Activated T-helper 2 cell treated with anti-CD3 and anti-CD28 coated beads, Interferon-gamma antibody, Interleukin-2, Interleukin-4, amounts not matched to agents 10 μg/mL and 5 μg/mL and 100 μg/mL, durations not matched to agents 14 hours and 24 hours and 36 hours (primary cell): ENCODE data around the gene PDE1A. TPM values are rescaled to one million over a fixed set of nuclear protein-coding genes. Genes with fewer than 3 reads are reported as not detected.
"Not testable (repeated sequence)": the region's sequence is repeated elsewhere in the genome, so short reads cannot be mapped to it uniquely, and the experiment has no call there.

ENCODE experiments used
- DNase-seq: peaks from one replicate; pipeline ENCODE4 v3.0.0; 2021; ENCODE audit warnings: low spot score
- H3K27ac Mint-ChIP-seq: one replicate; pipeline ENCODE4 v1.8.0; 2021; ENCODE audit warnings: mixed read lengths
- H3K27me3 Mint-ChIP-seq: one replicate; pipeline ENCODE4 v1.8.0; 2021; ENCODE audit warnings: low read depth, mixed read lengths
- H3K36me3 Mint-ChIP-seq: one replicate; pipeline ENCODE4 v1.8.0; 2021; ENCODE audit warnings: low read depth, mixed read lengths
- H3K4me1 Mint-ChIP-seq: one replicate; pipeline ENCODE4 v1.8.0; 2021; ENCODE audit warnings: low read depth, mixed read lengths
- H3K4me3 Mint-ChIP-seq: one replicate; pipeline ENCODE4 v1.8.0; 2021; ENCODE audit warnings: low read depth, mild to moderate bottlenecking, moderate library complexity, mixed read lengths
- H3K9me3 Mint-ChIP-seq: one replicate; pipeline ENCODE4 v1.8.0; 2021; ENCODE audit warnings: mixed read lengths
- intact Hi-C: fragments of 100-400 bp; cut with micrococcal nuclease; formaldehyde crosslinking; loops from one replicate; pipeline ENCODE4 v1.15.1; 2023
- total RNA-seq: library from RNA; stranded (reverse); gene quantifications from 2 replicates; pipeline ENCODE4 v1.2.3, GENCODE V29; 2022

PDE1A gene
- total RNA-seq, 1 donor from 2014 or later = not detected

- Mint-ChIP-seq H3K27me3 (no peaks in the 10 kb centered on the region), H3K36me3 (no peaks in the 10 kb centered on the region), H3K4me3 (no peak overlapping the region), H3K9me3 (no peaks in the 10 kb centered on the region), H3K27ac (no peak overlapping the region), H3K4me1 (no peaks in the 10 kb centered on the region)
- intact Hi-C loops = no loop called here
- DNase-seq = no peak
These were observed 33.5 kb downstream of the PDE1A start for GRCh38 chr2:182393270-182393760.

- Mint-ChIP-seq H3K36me3 (no peaks in the 10 kb centered on the region), H3K9me3 (no peaks in the 10 kb centered on the region), H3K4me3 (no peak overlapping the region), H3K27ac (no peak overlapping the region), H3K27me3 (no peaks in the 10 kb centered on the region), H3K4me1 (no peaks in the 10 kb centered on the region)
- intact Hi-C loops = no loop called here
- DNase-seq = no peak
These were observed 35.4 kb downstream of the PDE1A start for GRCh38 chr2:182391443-182391842.

GRCh38 chr2:182386267-182386880, 40.5 kb downstream of the PDE1A start:
- DNase-seq, H3K36me3 Mint-ChIP-seq, intact Hi-C loops, H3K27ac Mint-ChIP-seq, H3K27me3 Mint-ChIP-seq, H3K4me3 Mint-ChIP-seq, H3K4me1 Mint-ChIP-seq: not testable (repeated sequence)
- H3K9me3 Mint-ChIP-seq = peaks cover 15% of the 10 kb centered on the region

DNA sequence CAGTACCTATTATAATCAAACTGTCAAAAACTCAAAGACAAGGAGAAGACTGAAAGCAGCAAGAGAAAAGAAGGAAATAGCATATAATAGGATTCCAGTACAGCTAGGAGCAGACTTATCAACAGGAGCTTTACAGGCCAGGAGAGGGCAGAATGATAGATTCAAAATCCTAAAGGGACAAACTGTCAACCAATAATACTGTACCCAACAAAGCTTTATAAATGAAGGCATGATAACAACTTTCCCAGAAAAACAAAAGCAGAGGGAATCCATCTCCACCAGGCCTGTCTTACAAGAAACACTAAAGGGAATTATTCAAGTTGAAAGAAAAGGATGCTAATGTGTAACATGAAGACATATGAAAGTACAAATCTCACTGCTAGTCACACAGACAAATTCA, 42.0 kb downstream of the PDE1A start:
- Mint-ChIP-seq H3K4me3 (no peak overlapping the region), H3K36me3 (no peaks in the 10 kb centered on the region), H3K4me1 (no peaks in the 10 kb centered on the region), H3K27ac (no peak overlapping the region), H3K27me3 (no peaks in the 10 kb centered on the region), H3K9me3 (peaks cover 15% of the 10 kb centered on the region)
- intact Hi-C loops = no loop called here
- no peak for DNase-seq

- H3K27me3 Mint-ChIP-seq = no peaks in the 10 kb centered on the region
- H3K4me3 Mint-ChIP-seq = no peak overlapping the region
- H3K36me3 Mint-ChIP-seq = no peaks in the 10 kb centered on the region
- peaks cover 19% of the 10 kb centered on the region for H3K9me3 Mint-ChIP-seq
- intact Hi-C loops = no loop called here
- no peaks in the 10 kb centered on the region for H3K4me1 Mint-ChIP-seq
- DNase-seq = no peak
- H3K27ac Mint-ChIP-seq = no peak overlapping the region
These were observed 45.6 kb downstream of the PDE1A start for GRCh38 chr2:182381225-182381624.

DNA sequence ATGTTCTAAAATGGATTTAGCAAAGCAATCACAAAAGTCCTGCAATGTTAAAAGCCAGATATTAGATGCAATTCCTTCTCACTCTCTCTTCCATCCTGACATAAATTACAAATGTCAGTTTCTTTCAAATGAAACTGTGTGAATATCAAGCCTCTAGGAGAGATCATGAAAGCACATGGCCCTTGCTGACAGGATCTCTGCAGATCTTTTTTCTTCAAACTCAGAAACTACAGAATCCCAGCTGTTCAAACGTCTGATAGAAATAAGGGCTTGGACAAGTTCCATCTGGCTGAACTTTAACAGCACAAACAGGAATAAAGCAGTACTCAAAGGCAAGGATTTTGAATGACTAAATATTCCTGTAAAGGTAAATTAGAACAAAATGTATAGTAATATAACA, 47.6 kb downstream of the PDE1A start:
- DNase-seq = no peak
- H3K36me3 Mint-ChIP-seq = no peaks in the 10 kb centered on the region
- H3K4me3 Mint-ChIP-seq = no peak overlapping the region
- H3K27me3 Mint-ChIP-seq = no peaks in the 10 kb centered on the region
- H3K27ac Mint-ChIP-seq = no peak overlapping the region
- intact Hi-C loops = no loop called here
- peaks cover 10% of the 10 kb centered on the region for H3K9me3 Mint-ChIP-seq
- no peaks in the 10 kb centered on the region for H3K4me1 Mint-ChIP-seq

DNA sequence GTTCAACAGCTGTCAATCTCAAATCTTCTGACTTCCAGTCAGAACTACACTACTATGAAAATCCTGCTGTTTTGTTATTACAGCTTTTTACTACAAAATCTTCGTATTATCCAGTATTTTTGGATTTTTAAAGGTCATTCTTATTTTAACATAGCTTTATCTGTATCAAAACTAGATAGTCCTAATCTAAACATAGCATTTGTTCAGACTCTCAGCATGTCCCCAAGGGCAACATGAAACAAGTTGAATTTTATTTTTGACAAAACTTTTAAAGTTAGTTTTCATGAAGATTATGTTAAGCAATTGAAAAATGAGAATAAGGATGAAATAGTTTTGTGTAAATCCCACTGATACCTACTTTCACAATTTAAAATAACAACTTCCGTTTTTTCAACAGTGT, 48.1 kb downstream of the PDE1A start:
- Mint-ChIP-seq H3K4me1 (no peaks in the 10 kb centered on the region), H3K27ac (no peak overlapping the region), H3K9me3 (peaks cover 6% of the 10 kb centered on the region), H3K4me3 (no peak overlapping the region), H3K27me3 (no peaks in the 10 kb centered on the region), H3K36me3 (no peaks in the 10 kb centered on the region)
- intact Hi-C loops = no loop called here
- DNase-seq = no peak

- no peaks in the 10 kb centered on the region for H3K4me1 Mint-ChIP-seq
- DNase-seq = no peak
- no peaks in the 10 kb centered on the region for H3K27me3 Mint-ChIP-seq
- H3K4me3 Mint-ChIP-seq = no peak overlapping the region
- H3K9me3 Mint-ChIP-seq = peaks cover 6% of the 10 kb centered on the region
- intact Hi-C loops = no loop called here
- H3K27ac Mint-ChIP-seq = no peak overlapping the region
- H3K36me3 Mint-ChIP-seq = no peaks in the 10 kb centered on the region
These were observed 49.4 kb downstream of the PDE1A start for GRCh38 chr2:182377467-182377866.

DNA sequence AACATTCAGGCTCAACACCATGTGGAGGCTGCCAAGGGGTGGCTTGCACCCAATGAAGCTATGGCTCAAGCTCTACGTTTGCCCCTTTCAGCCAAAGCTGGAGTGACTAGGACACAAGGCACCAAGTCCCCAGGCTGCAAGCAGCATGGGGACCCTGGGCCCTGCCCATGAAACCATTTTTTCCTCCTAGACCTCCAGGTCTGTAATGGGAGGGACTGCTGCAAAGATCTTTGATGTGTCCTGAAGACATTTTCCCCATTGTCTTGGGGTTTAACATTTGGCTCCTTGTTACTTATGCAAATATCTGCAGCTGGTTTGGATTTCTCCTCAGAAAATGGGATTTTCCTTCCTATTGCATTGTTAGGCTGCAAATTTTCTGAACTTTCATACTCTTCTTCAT, 51.0 kb downstream of the PDE1A start:
- no peak for DNase-seq
- Mint-ChIP-seq H3K4me1 (no peaks in the 10 kb centered on the region), H3K4me3 (no peak overlapping the region), H3K27ac (no peak overlapping the region), H3K36me3 (no peaks in the 10 kb centered on the region), H3K9me3 (peaks cover 6% of the 10 kb centered on the region), H3K27me3 (no peaks in the 10 kb centered on the region)
- intact Hi-C loops = no loop called here

DNA sequence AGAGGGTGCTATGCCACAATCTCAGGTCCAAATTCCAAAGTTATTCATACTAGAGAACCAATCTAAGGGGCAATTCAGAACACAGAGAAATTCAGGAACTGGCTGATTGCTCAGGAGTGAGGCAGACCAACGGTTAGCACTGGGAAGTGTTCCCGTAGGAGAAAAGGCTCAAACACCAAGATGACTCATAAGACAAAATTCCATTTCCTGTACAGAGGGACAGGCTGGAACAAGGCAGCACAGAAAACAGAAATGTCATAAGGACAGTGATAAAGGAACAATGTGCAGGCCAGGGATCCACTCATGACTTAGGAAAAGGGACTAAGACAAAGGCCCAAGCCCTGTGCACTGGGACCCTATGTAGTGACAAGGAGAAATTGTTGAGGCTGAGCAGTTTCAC, 54.2 kb downstream of the PDE1A start:
- intact Hi-C loops = no loop called here
- H3K27ac Mint-ChIP-seq = no peak overlapping the region
- no peaks in the 10 kb centered on the region for H3K36me3 Mint-ChIP-seq
- no peaks in the 10 kb centered on the region for H3K4me1 Mint-ChIP-seq
- H3K9me3 Mint-ChIP-seq = peaks cover 6% of the 10 kb centered on the region
- DNase-seq = no peak
- H3K27me3 Mint-ChIP-seq = no peaks in the 10 kb centered on the region
- H3K4me3 Mint-ChIP-seq = no peak overlapping the region

DNA sequence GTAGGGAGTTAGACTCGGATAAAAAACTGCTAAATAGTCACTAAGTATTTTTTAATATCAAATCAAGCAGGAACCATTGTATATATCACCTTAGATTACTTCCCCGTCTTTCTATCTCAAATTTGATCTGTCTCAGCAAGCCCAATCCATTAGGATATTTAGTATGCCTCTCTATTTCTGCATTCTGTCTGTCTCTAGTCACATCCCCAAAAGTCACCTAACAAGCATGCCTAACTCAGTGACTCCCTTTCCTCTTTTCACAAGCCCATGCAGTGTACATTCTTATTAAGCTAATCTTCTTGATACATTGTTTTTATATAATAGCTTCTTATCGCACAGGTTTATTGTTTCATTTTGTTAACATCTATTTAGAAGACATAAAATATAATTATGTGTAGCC, 57.8 kb downstream of the PDE1A start:
- intact Hi-C loops = no loop called here
- Mint-ChIP-seq H3K36me3 (no peaks in the 10 kb centered on the region), H3K9me3 (no peaks in the 10 kb centered on the region), H3K27me3 (no peaks in the 10 kb centered on the region), H3K27ac (no peak overlapping the region), H3K4me3 (no peak overlapping the region), H3K4me1 (no peaks in the 10 kb centered on the region)
- DNase-seq = no peak

- H3K9me3 Mint-ChIP-seq = no peaks in the 10 kb centered on the region
- no peak overlapping the region for H3K27ac Mint-ChIP-seq
- intact Hi-C loops = no loop called here
- H3K4me1 Mint-ChIP-seq = no peaks in the 10 kb centered on the region
- no peak for DNase-seq
- no peaks in the 10 kb centered on the region for H3K27me3 Mint-ChIP-seq
- no peaks in the 10 kb centered on the region for H3K36me3 Mint-ChIP-seq
- H3K4me3 Mint-ChIP-seq = no peak overlapping the region
These were observed 58.4 kb downstream of the PDE1A start for GRCh38 chr2:182368446-182368845.

DNA sequence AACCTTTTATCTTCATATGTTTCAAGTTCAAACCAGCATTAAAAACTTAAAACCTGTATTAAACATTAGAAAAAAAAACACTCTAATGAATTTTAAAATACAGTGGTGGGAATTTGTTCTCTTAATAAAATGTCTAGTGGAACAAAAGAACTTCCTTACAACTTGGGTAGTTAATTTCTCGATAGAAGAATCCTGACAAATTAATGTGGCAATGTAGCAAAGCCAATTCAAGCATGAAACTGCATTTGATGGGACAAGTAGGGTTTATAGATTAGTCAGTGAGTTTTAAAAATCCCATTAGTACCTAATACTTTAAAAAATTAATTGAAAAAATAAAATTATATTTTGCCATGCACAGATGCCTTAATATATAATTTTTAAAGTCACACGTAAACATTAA, 59.4 kb downstream of the PDE1A start:
- no peaks in the 10 kb centered on the region for H3K27me3 Mint-ChIP-seq
- intact Hi-C loops = no loop called here
- H3K27ac Mint-ChIP-seq = no peak overlapping the region
- DNase-seq = no peak
- no peaks in the 10 kb centered on the region for H3K9me3 Mint-ChIP-seq
- H3K4me3 Mint-ChIP-seq = no peak overlapping the region
- no peaks in the 10 kb centered on the region for H3K4me1 Mint-ChIP-seq
- no peaks in the 10 kb centered on the region for H3K36me3 Mint-ChIP-seq

GRCh38 chr2:182366628-182367027, 60.2 kb downstream of the PDE1A start:
- no peaks in the 10 kb centered on the region for H3K9me3 Mint-ChIP-seq
- H3K4me3 Mint-ChIP-seq = no peak overlapping the region
- intact Hi-C loops = no loop called here
- H3K4me1 Mint-ChIP-seq = no peaks in the 10 kb centered on the region
- no peaks in the 10 kb centered on the region for H3K27me3 Mint-ChIP-seq
- DNase-seq = no peak
- no peaks in the 10 kb centered on the region for H3K36me3 Mint-ChIP-seq
- H3K27ac Mint-ChIP-seq = no peak overlapping the region
